SKM-1 (cell line): ENCODE data around the gene LUC7L.
"Not testable (repeated sequence)": the region's sequence is repeated elsewhere in the genome, so short reads cannot be mapped to it uniquely, and the experiment has no call there.

Source experiments
- DNase-seq: peaks from one replicate; lab custom pipeline; 2025; ENCODE audit not compliant: unreplicated experiment; lab: John Stamatoyannopoulos, UW

LUC7L gene

GRCh38 chr16:228852-229730 is at the start of gene LUC7L:
LUC7L (minus strand) TSS chr16:229449; CDS start chr16:229339, 110 bp downstream.
- DNase-seq, result peak; percentile 76

GRCh38 chr16:278863-279366 is 49.7 kb upstream of the LUC7L start:
- DNase-seq, result no peak

GRCh38 chr16:276426-277077 is 47.3 kb upstream of the LUC7L start:
- no peak for DNase-seq

GRCh38 chr16:275786-276232 is 46.6 kb upstream of the LUC7L start, which contains the start of gene RGS11:
RGS11 (minus strand) TSS chr16:275944; CDS start chr16:275911, 33 bp downstream.
- DNase-seq, result no peak

- no peak for DNase-seq
Measured at GRCh38 chr16:275041-275641, 45.9 kb upstream of the LUC7L start.

GRCh38 chr16:273547-274421 is 44.5 kb upstream of the LUC7L start:
- DNase-seq, result no peak

GRCh38 chr16:272633-273546 is 43.6 kb upstream of the LUC7L start:
- DNase-seq, result no peak

- DNase-seq, result no peak
Measured at GRCh38 chr16:270381-271255, 41.4 kb upstream of the LUC7L start.

GRCh38 chr16:269061-269796 is 40.0 kb upstream of the LUC7L start:
- DNase-seq, result no peak

GRCh38 chr16:268141-269053 is 39.1 kb upstream of the LUC7L start:
- DNase-seq, result no peak

- not testable (repeated sequence) for DNase-seq
Measured at GRCh38 chr16:267562-267961, 38.3 kb upstream of the LUC7L start.

- no peak for DNase-seq
Measured at GRCh38 chr16:266258-267164, 37.3 kb upstream of the LUC7L start.

GRCh38 chr16:265711-266110 is 36.5 kb upstream of the LUC7L start:
- no peak for DNase-seq

- no peak for DNase-seq
Measured at GRCh38 chr16:265002-265529, 35.8 kb upstream of the LUC7L start.

GRCh38 chr16:264440-264951 is 35.2 kb upstream of the LUC7L start:
- no peak for DNase-seq
